Activated T-cell treated with anti-CD3 and anti-CD28 coated beads, Interleukin-2, amount 50 U/mL, for 72 hours (primary cell): ENCODE results near the gene CFAP46. TPM values are rescaled to one million over a fixed set of nuclear protein-coding genes. Genes with fewer than 3 reads are reported as not detected.
A peak's percentile ranks its signal among the peaks of the same experiment; 100 is the strongest.
"Not testable (repeated sequence)": the region's sequence is repeated elsewhere in the genome, so short reads cannot be mapped to it uniquely, and the experiment has no call there.

Experiments used
- ATAC-seq, 2 donors: fragments of 150-1000 bp; cut with Tn5 transposase; replicated peaks in 1 of 2; 2 replicates each; pipeline ENCODE4 v1.10.0; 2021; ENCODE audit warnings: moderate library complexity in 2 of 2, mild to moderate bottlenecking in 1 of 2
- DNase-seq, 2 donors: peaks; one replicate each; pipeline ENCODE4 v3.0.0; 2021 to 2022; ENCODE audit warnings: mixed read lengths in 1 of 2
- H3K27ac Mint-ChIP-seq: one replicate; pipeline ENCODE4 v1.8.0; 2022; ENCODE audit warnings: mild to moderate bottlenecking, moderate library complexity, mixed read lengths
- H3K27me3 Mint-ChIP-seq: one replicate; pipeline ENCODE4 v1.8.0; 2022; ENCODE audit warnings: low read depth, mixed read lengths
- H3K36me3 Mint-ChIP-seq, 2 donors: one replicate each; pipeline ENCODE4 v1.8.0; 2022; ENCODE audit warnings: mixed read lengths in 2 of 2, mild to moderate bottlenecking in 1 of 2; ENCODE audit not compliant: insufficient read depth in 2 of 2
- H3K4me1 Mint-ChIP-seq: one replicate; pipeline ENCODE4 v1.8.0; 2022; ENCODE audit warnings: low read depth, mixed read lengths
- H3K4me3 Mint-ChIP-seq, 2 donors: one replicate each; pipeline ENCODE4 v1.8.0; 2022; ENCODE audit warnings: mild to moderate bottlenecking in 2 of 2, mixed read lengths in 2 of 2, moderate library complexity in 2 of 2
- H3K9me3 Mint-ChIP-seq, 2 donors: one replicate each; pipeline ENCODE4 v1.8.0; 2022; ENCODE audit warnings: mixed read lengths in 2 of 2
- total RNA-seq, 2 donors: library from RNA; stranded (reverse); gene quantifications; one replicate each; pipeline ENCODE4 v1.2.3, GENCODE V29; 2022

Gene CFAP46
- total RNA-seq, 2 donors from 2014 or later, result 0.16 to 0.26 TPM

DNA sequence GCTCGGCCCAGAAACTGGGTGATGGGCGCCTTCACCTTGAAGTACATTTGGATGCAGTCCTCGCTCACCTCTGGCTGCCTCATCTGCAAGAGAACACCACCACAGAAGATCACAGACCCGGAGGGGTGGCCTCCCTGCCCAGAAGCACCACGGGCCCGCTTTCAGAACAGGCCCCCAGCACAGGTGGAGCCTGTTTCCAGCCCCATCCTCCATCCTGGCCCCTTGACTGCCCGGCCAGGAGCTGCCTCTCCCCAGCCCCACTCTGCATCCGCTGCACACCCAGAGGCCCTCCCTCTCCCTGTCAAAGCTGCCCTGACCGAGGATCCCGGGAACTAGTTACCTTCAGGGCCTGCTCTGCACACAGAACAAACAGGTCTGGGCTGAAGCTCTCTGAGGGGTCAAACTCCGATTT, 724 bp downstream of the CFAP46 start:
- Mint-ChIP-seq H3K27me3 (peaks cover 60% of the 10 kb centered on the region), H3K9me3 (no peaks in the 10 kb centered on the region), H3K4me3 (peak overlapping the region; percentile 43 to 46), H3K27ac (no peak overlapping the region), H3K36me3 (no peaks in the 10 kb centered on the region), H3K4me1 (peaks cover 6% of the 10 kb centered on the region)
- DNase-seq, result no peak
- ATAC-seq, result no peak

- ATAC-seq, result peak in 1 of 2 donors; percentile 16
Measured at GRCh38 chr10:132940791-132941465, 1.4 kb downstream of the CFAP46 start.

GRCh38 chr10:132939957-132940790, 2.2 kb downstream of the CFAP46 start:
- ATAC-seq, result peak; percentile 65 to 75
- peak; percentile 65 to 68 for DNase-seq
- no peak overlapping the region for H3K27ac Mint-ChIP-seq
- H3K27me3 Mint-ChIP-seq, result peaks cover 60% of the 10 kb centered on the region
- peaks cover 6% of the 10 kb centered on the region for H3K4me1 Mint-ChIP-seq
- no peaks in the 10 kb centered on the region for H3K36me3 Mint-ChIP-seq
- no peaks in the 10 kb centered on the region for H3K9me3 Mint-ChIP-seq
- H3K4me3 Mint-ChIP-seq, result no peak overlapping the region

More at GRCh38 chr10:132940791-132941465, 1.4 kb downstream of the CFAP46 start:
- no peaks in the 10 kb centered on the region for H3K36me3 Mint-ChIP-seq
- H3K27me3 Mint-ChIP-seq, result peaks cover 60% of the 10 kb centered on the region
- no peak for DNase-seq
- no peak overlapping the region for H3K4me3 Mint-ChIP-seq
- H3K4me1 Mint-ChIP-seq, result peaks cover 6% of the 10 kb centered on the region
- H3K9me3 Mint-ChIP-seq, result no peaks in the 10 kb centered on the region
- no peak overlapping the region for H3K27ac Mint-ChIP-seq

DNA sequence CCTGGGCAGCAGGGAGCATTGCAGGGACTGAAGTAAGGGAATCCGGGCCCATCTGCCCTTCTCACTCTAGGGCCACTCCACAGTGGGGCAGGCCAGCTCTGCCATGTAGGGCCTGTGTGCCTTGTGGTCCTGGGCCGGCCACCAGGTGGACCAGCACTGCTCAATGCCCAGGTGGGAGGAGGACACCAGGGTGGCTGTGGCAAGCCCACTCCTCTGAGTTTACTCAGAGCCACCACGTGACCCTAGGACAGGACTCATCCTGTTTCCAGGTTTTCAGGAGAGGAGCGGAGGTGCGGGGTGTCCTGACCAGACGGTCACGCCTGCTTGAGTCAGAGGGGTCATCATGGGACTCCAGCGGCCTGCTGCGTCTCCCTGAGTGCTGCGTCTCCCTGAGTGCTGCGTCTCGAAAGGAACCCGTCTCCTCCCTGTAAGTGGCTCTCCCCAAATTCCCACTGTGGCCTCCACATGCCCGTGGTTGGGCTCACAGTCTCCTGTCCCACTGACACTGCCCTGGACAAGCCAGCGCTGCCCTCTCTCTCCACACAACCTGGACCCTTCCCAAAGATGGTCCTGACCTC, 2.9 kb downstream of the CFAP46 start:
- Mint-ChIP-seq H3K36me3 (no peaks in the 10 kb centered on the region), H3K4me1 (peaks cover 6% of the 10 kb centered on the region), H3K27ac (no peak overlapping the region), H3K4me3 (no peak overlapping the region), H3K9me3 (no peaks in the 10 kb centered on the region), H3K27me3 (peaks cover 53% of the 10 kb centered on the region)
- DNase-seq (no peak), ATAC-seq (no peak)

GRCh38 chr10:132938472-132939339, 3.7 kb downstream of the CFAP46 start:
- Mint-ChIP-seq H3K36me3 (no peaks in the 10 kb centered on the region), H3K9me3 (no peaks in the 10 kb centered on the region), H3K27ac (no peak overlapping the region), H3K4me3 (no peak overlapping the region), H3K4me1 (peaks cover 6% of the 10 kb centered on the region), H3K27me3 (peaks cover 46% of the 10 kb centered on the region)
- DNase-seq (peak; percentile 33 to 38), ATAC-seq (peak; percentile 38 to 58)

DNA sequence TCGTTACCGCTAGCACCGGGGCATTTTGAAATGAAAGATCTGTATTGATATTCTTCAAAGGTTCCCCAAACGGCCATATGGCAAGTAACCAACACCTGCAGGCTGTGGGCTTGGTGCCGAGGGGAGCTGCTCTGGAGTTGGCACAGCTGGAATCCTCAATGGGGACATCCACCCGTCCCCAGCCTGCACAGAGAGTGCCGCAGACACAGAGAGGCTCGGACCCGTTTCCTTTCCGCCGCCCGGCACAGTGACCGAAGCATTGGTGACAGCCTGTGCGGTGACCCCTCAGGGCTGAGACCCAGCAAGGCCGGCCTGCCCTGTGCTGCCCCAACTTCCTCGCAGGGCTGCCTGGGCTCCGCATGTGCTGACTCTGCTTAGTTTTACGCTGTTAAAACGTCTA, 4.5 kb downstream of the CFAP46 start:
- peaks cover 42% of the 10 kb centered on the region for H3K27me3 Mint-ChIP-seq
- no peak for ATAC-seq
- no peak for DNase-seq
- no peak overlapping the region for H3K4me3 Mint-ChIP-seq
- peaks cover 4% of the 10 kb centered on the region for H3K4me1 Mint-ChIP-seq
- H3K36me3 Mint-ChIP-seq, result no peaks in the 10 kb centered on the region
- no peaks in the 10 kb centered on the region for H3K9me3 Mint-ChIP-seq
- H3K27ac Mint-ChIP-seq, result no peak overlapping the region

DNA sequence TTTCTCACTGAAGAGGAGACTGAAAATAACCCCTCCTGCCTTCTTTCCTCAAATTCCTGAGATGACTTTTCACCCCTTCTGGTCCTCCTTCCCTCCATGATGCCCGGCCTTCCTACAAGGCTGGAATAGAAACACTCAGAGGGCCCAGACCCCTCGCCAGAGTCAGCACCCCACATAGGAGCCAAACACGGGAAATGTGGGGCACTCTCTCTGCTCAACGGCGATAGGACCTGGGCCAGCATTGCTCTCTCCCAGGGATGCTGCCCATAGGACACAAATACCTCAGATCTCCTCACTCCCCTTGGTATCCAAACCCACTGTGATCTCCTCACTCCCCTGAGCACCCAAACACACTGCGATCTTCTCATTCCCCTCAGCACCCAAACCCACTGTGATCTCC, 7.4 kb downstream of the CFAP46 start:
- no peaks in the 10 kb centered on the region for H3K9me3 Mint-ChIP-seq
- H3K4me3 Mint-ChIP-seq, result no peak overlapping the region
- ATAC-seq (no peak), DNase-seq (no peak)
- peaks cover 24% of the 10 kb centered on the region for H3K4me1 Mint-ChIP-seq
- H3K36me3 Mint-ChIP-seq, result no peaks in the 10 kb centered on the region
- H3K27me3 Mint-ChIP-seq, result peaks cover 19% of the 10 kb centered on the region
- H3K27ac Mint-ChIP-seq, result no peak overlapping the region

- Mint-ChIP-seq H3K4me3 (no peak overlapping the region), H3K9me3 (no peaks in the 10 kb centered on the region), H3K27me3 (peaks cover 5% of the 10 kb centered on the region), H3K27ac (no peak overlapping the region), H3K4me1 (peaks cover 32% of the 10 kb centered on the region), H3K36me3 (no peaks in the 10 kb centered on the region)
- ATAC-seq (no peak), DNase-seq (no peak)
Measured at GRCh38 chr10:132933308-132934042, 8.9 kb downstream of the CFAP46 start.

GRCh38 chr10:132932461-132933307, 9.7 kb downstream of the CFAP46 start:
- DNase-seq (peak in 1 of 2 donors; percentile 37), ATAC-seq (peak; percentile 14 to 34)
- Mint-ChIP-seq H3K27ac (peak overlapping the region; percentile 71), H3K9me3 (no peaks in the 10 kb centered on the region), H3K27me3 (no peaks in the 10 kb centered on the region), H3K4me3 (peak overlapping the region; percentile 4 to 5), H3K4me1 (peaks cover 32% of the 10 kb centered on the region), H3K36me3 (no peaks in the 10 kb centered on the region)

GRCh38 chr10:132931258-132932250, 10.8 kb downstream of the CFAP46 start:
- H3K27me3 Mint-ChIP-seq, H3K9me3 Mint-ChIP-seq, H3K36me3 Mint-ChIP-seq: not testable (repeated sequence)
- H3K27ac Mint-ChIP-seq, result peak overlapping the region; percentile 90
- peak; percentile 27 to 71 for DNase-seq
- peak; percentile 69 to 78 for ATAC-seq
- H3K4me3 Mint-ChIP-seq, result peak overlapping the region; percentile 5 to 16
- peaks cover 32% of the 10 kb centered on the region for H3K4me1 Mint-ChIP-seq

DNA sequence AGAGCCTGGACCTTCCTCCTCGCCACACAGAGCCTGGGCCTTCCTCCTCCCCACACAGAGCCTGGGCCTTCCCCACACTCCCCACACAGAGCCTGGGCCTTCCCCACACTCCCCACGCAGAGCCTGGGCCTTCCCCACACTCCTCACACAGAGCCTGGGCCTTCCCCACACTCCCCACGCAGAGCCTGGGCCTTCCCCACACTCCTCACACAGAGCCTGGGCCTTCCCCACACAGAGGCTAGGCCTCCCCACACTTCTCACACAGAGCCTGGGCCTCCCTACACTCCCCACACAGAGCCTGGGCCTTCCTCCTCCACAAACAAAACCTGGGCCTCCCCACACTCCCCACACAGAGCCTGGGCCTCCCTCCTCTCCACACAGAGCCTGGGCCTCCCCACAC, 11.7 kb downstream of the CFAP46 start:
- peak; percentile 24 to 52 for DNase-seq
- H3K27ac Mint-ChIP-seq, H3K4me3 Mint-ChIP-seq, H3K27me3 Mint-ChIP-seq, H3K36me3 Mint-ChIP-seq, H3K9me3 Mint-ChIP-seq: not testable (repeated sequence)
- H3K4me1 Mint-ChIP-seq, result peaks cover 32% of the 10 kb centered on the region
- peak; percentile 32 to 61 for ATAC-seq
